Hepatocyte (in vitro differentiated cells): ENCODE measurements around the gene ANGPTL8.

Experiments used
- CTCF ChIP-seq: fragments of 200-600 bp; sonication (generic); IDR thresholded peaks from 2 replicates; pipeline ENCODE4 v1.5.1; 2016; ENCODE audit warnings: antibody characterized with exemption, mild to moderate bottlenecking; ENCODE audit not compliant: poor library complexity
- EZH2 ChIP-seq: fragments of 200-600 bp; sonication (generic); IDR thresholded peaks from 2 replicates; pipeline ENCODE4 v1.6.1; 2016; ENCODE audit warnings: antibody characterized with exemption, mild to moderate bottlenecking, borderline replicate concordance
- EZH2phosphoT487 ChIP-seq: fragments of 200-600 bp; sonication (generic); IDR thresholded peaks from one replicate; pipeline ENCODE4 v1.6.1; 2018; ENCODE audit warnings: antibody characterized with exemption, mild to moderate bottlenecking, low read depth, moderate library complexity; ENCODE audit not compliant: unreplicated experiment, severe bottlenecking

- TF ChIP-seq EZH2phosphoT487 (no peak), CTCF (no peak), EZH2 (no peak)
These were observed 43.7 kb upstream of the ANGPTL8 start for GRCh38 chr19:11195681-11196080.
